Measurements from ENCODE around the gene ADGRV1. TPM values are rescaled to one million over a fixed set of nuclear protein-coding genes. Genes with fewer than 3 reads are reported as not detected.

Gene ADGRV1
- total and polyA plus RNA-seq, 9 of the 15 experiments (the other 6 are each of a cell fraction or from before 2014, with no cell fraction given): 21.7 to 156 (median 58.2) TPM

DNA sequence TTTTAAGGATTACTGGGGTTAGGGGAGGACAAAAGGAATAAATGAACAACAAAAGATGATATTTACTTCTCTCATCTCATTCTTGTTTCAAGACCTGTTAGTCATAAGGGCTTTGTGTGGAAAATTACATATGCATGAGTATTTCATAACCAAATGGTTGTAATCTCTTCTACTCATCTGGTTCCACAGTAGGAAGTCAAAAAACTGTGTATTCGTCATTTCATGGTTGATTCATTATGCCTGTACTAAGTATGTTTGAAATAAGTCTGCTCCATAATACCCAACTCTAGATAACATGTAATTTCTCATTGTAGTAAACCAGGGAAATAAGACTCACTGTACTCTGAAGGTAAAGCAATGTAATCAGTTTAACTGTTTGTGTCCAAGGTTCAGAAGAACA lies 611.7 kb downstream of the ADGRV1 start (continued):
- TF ChIP-seq, protein P1, sequence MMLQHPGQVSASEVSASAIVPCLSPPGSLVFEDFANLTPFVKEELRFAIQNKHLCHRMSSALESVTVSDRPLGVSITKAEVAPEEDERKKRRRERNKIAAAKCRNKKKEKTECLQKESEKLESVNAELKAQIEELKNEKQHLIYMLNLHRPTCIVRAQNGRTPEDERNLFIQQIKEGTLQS (IDR thresholded peaks at IDR 0.05): peak; percentile 24
- TF ChIP-seq, protein P1 (CRISPR knock-in tag; conservative IDR thresholded peaks at IDR 0.05): no peak
- no peak for TF ChIP-seq NFRKB (IDR thresholded peaks at IDR 0.05; ENCODE audit: low read depth)
- TF ChIP-seq ZNF408 (CRISPR knock-in tag; IDR thresholded peaks at IDR 0.05; ENCODE audit: low read depth): no peak
- no peak for TF ChIP-seq FOXJ3 (CRISPR knock-in tag; IDR thresholded peaks at IDR 0.05)
- TF ChIP-seq, protein P2, sequence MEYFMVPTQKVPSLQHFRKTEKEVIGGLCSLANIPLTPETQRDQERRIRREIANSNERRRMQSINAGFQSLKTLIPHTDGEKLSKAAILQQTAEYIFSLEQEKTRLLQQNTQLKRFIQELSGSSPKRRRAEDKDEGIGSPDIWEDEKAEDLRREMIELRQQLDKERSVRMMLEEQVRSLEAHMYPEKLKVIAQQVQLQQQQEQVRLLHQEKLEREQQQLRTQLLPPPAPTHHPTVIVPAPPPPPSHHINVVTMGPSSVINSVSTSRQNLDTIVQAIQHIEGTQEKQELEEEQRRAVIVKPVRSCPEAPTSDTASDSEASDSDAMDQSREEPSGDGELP (CRISPR knock-in tag; IDR thresholded peaks at IDR 0.05; ENCODE audit: borderline replicate concordance): no peak
- TF ChIP-seq NFE2L1 (tag; IDR thresholded peaks at IDR 0.05; ENCODE audit: borderline replicate concordance, low read depth): no peak
- TF ChIP-seq HIVEP1 (CRISPR knock-in tag; IDR thresholded peaks at IDR 0.05): no peak
- TF ChIP-seq FOXA1 (IDR thresholded peaks at IDR 0.05; ENCODE audit: borderline replicate concordance): no peak

DNA sequence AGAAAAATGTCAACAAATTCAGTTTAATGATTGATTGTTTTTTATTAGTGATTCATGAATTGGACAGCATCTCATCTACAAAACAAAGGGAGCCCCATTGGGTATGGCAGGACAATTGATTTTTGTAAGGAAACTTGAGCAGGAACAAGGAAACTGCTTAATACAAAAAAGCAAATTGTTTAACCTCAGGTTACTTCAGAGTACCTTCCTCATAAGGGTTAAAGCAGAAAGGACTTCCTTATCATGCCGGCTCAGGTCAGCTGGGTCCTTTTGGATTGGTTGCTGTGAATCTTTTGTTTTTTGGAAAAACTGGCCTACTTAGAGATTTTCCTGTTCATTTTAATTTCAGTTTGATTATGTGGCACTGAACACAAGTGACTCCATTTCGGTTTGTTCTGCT lies 612.7 kb downstream of the ADGRV1 start:
- FAIRE-seq (peak; percentile 29), DNase-seq (ENCODE audit: extremely low read depth in 1 of 4, low spot score in 3 of 4) (no peak), ATAC-seq (no peak)
- intact Hi-C loops (cut with micrococcal nuclease) (loop anchor here (10.0 kb wide), 1 partner anchor 237 kb away; no protein-coding TSS in a partner anchor), in situ Hi-C loops (cut with MboI) (no loop called here)
- no peaks in the 10 kb centered on the region for H3K27me3 ChIP-seq (ENCODE audit: control insufficient read depth in 2 of 2, insufficient read depth in 2 of 2, low read length in 2 of 2)
- H3K9ac ChIP-seq (ENCODE audit: insufficient read depth in 1 of 2, low read depth in 2 of 2, low read length in 2 of 2): no peak overlapping the region
- peaks cover 0 to 5% of the 10 kb centered on the region in 2 experiments; a peak in 2 of 5 replicates for H3K4me1 ChIP-seq (replicated peaks in 1 of 2; ENCODE audit: control insufficient read depth in 2 of 2, insufficient read depth in 2 of 2, low read length in 2 of 2)
- no TSS peak for BruUV-seq (replicated peaks)
- no peaks in the 10 kb centered on the region for H3K36me3 ChIP-seq (ENCODE audit: control insufficient read depth, insufficient read depth, low read length)
- ChIA-PET POLR2A (interaction anchor here (0.7 to 1.0 kb wide), 3 partner anchors 11 to 214 kb away, joined by 3 read pairs; no protein-coding TSS in a partner anchor), CTCF (ENCODE audit: low intra/inter-chr PET ratio) (no interaction called here)
- H3K27ac ChIP-seq (ENCODE audit: extremely low read depth, low read depth, low read length): no peak overlapping the region
- H3K4me3 ChIP-seq: no peak overlapping the region
- H3K9me1 ChIP-seq (ENCODE audit: control insufficient read depth, insufficient read depth, low read length): no peaks in the 10 kb centered on the region
- 4% methylated on average over 2 of the region's 2 CpGs for WGBS (ENCODE audit: insufficient coverage, low coverage, missing lambda C conversion rate)
- no peaks in the 10 kb centered on the region for H3K79me2 ChIP-seq (ENCODE audit: control insufficient read depth, insufficient read depth, low read length)
- no peak overlapping the region for H2AFZ ChIP-seq (ENCODE audit: low read depth, low read length)
- H3K4me2 ChIP-seq (ENCODE audit: insufficient read depth, low read length): no peak overlapping the region
- no peaks in the 10 kb centered on the region for H3K9me3 ChIP-seq (replicated peaks; ENCODE audit: control insufficient read depth, insufficient read depth, low read depth, low read length)
- no peaks in the 10 kb centered on the region for H4K20me1 ChIP-seq (replicated peaks; ENCODE audit: control insufficient read depth, insufficient read depth, low read length)
- TF ChIP-seq BCOR (IDR thresholded peaks at IDR 0.05) (no peak), ZBTB7A (IDR thresholded peaks at IDR 0.05; ENCODE audit: borderline replicate concordance, control insufficient read depth, low read depth, low read length) (no peak), MTA1 (IDR thresholded peaks at IDR 0.05; ENCODE audit: borderline replicate concordance) (no peak), SP1 (CRISPR knock-in tag; IDR thresholded peaks at IDR 0.05) (no peak), PYGO2 (tag; IDR thresholded peaks at IDR 0.05) (no peak), FOXK2 (conservative IDR thresholded peaks at IDR 0.05 in 1 of 2, IDR thresholded peaks at IDR 0.05 in 1 of 2; ENCODE audit: low read depth in 2 of 2) (no peak), SAFB (IDR thresholded peaks at IDR 0.05; ENCODE audit: borderline replicate concordance, low read depth, low read length) (no peak), GTF2F1 (IDR thresholded peaks at IDR 0.05; ENCODE audit: low read depth, low read length) (no peak)
- TF ChIP-seq, protein P3, sequence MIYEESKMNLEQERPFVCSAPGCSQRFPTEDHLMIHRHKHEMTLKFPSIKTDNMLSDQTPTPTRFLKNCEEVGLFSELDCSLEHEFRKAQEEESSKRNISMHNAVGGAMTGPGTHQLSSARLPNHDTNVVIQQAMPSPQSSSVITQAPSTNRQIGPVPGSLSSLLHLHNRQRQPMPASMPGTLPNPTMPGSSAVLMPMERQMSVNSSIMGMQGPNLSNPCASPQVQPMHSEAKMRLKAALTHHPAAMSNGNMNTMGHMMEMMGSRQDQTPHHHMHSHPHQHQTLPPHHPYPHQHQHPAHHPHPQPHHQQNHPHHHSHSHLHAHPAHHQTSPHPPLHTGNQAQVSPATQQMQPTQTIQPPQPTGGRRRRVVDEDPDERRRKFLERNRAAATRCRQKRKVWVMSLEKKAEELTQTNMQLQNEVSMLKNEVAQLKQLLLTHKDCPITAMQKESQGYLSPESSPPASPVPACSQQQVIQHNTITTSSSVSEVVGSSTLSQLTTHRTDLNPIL (CRISPR knock-in tag; IDR thresholded peaks at IDR 0.05): no peak
- TF ChIP-seq, protein P4, sequence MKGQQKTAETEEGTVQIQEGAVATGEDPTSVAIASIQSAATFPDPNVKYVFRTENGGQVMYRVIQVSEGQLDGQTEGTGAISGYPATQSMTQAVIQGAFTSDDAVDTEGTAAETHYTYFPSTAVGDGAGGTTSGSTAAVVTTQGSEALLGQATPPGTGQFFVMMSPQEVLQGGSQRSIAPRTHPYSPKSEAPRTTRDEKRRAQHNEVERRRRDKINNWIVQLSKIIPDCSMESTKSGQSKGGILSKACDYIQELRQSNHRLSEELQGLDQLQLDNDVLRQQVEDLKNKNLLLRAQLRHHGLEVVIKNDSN (CRISPR knock-in tag; IDR thresholded peaks at IDR 0.05): no peak

Measured in K562 (cell line).